Endothelial cell of umbilical vein (primary cell): ENCODE data around the gene CENPU.
"Not testable (repeated sequence)": the region's sequence is repeated elsewhere in the genome, so short reads cannot be mapped to it uniquely, and the experiment has no call there.

Source experiments
- CTCF ChIP-seq, 2 donors: IDR thresholded peaks; 1 replicate in 1 of 2; 2 replicates in 1 of 2; pipeline ENCODE4 v1.5.1; 2011; ENCODE audit warnings: low read length in 2 of 2, mild to moderate bottlenecking in 2 of 2, moderate library complexity in 2 of 2, control low read depth in 1 of 2, inconsistent platforms in 1 of 2, low read depth in 1 of 2; ENCODE audit not compliant: insufficient read depth in 1 of 2; ENCODE audit errors: extremely low read depth in 1 of 2
- EZH2 ChIP-seq: IDR thresholded peaks from 2 replicates; pipeline ENCODE4 v1.6.1; 2012; ENCODE audit warnings: borderline replicate concordance, low read depth, mild to moderate bottlenecking, moderate library complexity, low read length, inconsistent platforms; ENCODE audit not compliant: severe bottlenecking
- FOS ChIP-seq: IDR thresholded peaks from 2 replicates; pipeline ENCODE4 v1.6.1; 2011; ENCODE audit warnings: mild to moderate bottlenecking, low read length, moderate library complexity, borderline replicate concordance; ENCODE audit not compliant: insufficient read depth
- POLR2A ChIP-seq: IDR thresholded peaks from 2 replicates; pipeline ENCODE4 v1.6.1; 2012; ENCODE audit warnings: low read depth, mild to moderate bottlenecking, control low read depth, low read length

GRCh38 chr4:184741651-184742050 is 7.8 kb upstream of the CENPU start:
- not testable (repeated sequence) for TF ChIP-seq CTCF (IDR thresholded peaks at IDR 0.05; ENCODE audit: extremely low read depth in 1 of 2, insufficient read depth in 1 of 2, low read depth in 1 of 2, low read length in 2 of 2); FOS; EZH2; POLR2A
